ENCODE results near the gene CFAP46.

The CFAP46 gene

GRCh38 chr10:132861884-132862461 lies 80.4 kb downstream of the CFAP46 start:
- no peak for DNase-seq (ENCODE audit: low read depth)

- DNase-seq (ENCODE audit: low read depth) = no peak
Observed at GRCh38 chr10:132861116-132861691, 81.2 kb downstream of the CFAP46 start.

DNA sequence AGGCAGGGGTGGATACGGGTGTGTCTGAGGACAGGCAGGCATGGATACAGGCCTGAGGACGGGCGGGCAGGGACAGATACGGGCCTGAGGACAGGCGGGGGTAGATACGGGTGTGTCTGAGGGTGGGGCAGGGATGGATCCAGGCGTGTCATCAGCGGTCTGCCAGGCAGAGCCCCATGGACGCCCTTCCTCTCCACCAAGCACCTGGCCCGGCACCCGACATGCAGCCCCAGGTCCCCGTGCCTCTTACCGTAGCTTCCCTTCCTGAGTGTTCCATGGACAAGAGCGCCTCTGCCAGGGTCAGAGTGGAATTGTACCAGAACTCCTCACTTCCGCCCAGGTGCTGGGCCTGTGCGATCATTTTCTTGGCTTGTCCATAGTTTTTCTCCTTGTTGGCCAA lies 81.8 kb downstream of the CFAP46 start:
- no peak for DNase-seq (ENCODE audit: low read depth)

DNA sequence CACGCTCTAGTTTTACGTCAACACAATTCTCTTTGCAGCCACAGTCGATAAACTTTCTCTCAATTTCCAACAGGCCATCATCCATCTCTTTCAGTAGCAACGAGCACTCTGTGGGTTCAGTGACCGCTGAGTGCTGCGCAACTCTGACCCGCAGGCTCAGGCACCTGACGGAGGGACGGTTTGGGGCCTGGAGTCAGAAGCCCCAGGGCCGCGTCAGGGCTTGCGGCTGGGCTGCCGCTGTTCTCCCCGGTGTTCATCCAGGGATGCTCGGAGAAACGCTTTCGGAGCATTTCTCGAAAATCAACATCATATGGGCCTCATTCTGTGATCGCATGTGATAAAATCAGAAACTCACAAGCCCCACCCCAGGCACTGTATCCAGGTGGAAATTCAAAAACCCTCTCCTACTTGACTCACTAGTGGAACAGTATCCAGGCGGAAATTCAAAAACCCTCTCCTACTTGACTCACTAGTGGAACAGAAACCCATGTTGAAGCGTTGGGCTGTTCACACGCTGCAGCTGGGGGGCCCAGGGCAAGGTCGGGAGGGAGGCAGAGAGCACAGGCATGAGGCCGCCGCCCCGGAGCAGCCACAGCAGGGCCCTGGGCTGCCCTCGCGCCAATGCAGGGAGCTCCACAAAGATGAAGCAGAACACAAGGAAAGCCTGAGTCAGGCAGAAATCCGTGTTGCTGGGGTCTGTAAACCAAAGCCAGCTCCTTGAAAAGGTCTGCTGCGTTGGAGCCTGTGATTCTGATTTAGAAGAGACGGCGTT lies 83.1 kb downstream of the CFAP46 start:
- no peak for DNase-seq (ENCODE audit: low read depth)

DNA sequence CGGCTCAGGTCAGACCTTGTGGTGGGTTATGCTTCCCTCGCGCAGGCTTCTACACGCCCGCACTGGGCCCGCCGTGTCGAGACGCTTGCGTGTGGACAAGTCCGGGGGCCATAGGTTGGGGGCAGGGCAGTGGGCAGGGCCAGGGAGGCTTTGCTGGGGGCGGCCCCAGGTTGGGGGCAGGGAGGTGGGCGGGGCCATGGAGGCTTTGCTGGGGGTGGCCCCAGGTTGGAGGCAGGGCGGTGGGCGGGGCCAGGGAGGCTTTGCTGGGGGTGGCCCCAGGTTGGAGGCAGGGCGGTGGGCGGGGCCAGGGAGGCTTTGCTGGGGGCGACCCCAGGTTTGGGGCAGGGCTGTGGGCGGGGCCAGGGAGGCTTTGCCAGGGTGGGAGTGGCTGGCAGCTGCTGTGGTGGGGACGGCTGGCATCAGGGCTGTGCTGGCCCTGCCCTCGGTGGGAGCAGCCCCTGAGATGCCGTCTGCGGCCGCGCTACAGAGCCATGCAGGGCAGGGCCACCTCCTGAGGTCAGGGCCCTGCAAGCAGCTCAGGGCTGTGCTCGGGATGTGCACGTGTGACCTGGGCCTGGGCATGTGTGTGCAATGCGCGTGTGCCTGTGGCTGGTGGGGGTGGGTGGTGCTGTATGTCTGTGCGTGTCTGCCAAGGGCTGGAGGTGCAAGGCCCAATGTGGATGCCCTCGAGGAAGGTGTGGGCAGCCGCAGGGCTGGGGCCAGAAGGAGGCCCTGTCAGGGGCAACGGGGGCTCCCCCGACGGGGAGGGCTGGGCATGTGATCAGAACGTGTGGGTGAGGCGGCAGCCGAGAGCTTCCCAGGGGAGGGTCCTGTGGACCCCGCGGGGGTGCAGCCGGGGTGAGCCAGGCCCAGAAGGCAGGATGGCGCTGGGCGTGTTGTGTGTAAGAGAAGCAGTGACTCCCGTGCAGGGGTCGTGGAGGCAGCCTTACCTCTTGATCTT lies 84.0 kb downstream of the CFAP46 start:
- DNase-seq (ENCODE audit: low read depth) = no peak

GRCh38 chr10:132856869-132857524 lies 85.4 kb downstream of the CFAP46 start:
- no peak for DNase-seq (ENCODE audit: low read depth)

DNA sequence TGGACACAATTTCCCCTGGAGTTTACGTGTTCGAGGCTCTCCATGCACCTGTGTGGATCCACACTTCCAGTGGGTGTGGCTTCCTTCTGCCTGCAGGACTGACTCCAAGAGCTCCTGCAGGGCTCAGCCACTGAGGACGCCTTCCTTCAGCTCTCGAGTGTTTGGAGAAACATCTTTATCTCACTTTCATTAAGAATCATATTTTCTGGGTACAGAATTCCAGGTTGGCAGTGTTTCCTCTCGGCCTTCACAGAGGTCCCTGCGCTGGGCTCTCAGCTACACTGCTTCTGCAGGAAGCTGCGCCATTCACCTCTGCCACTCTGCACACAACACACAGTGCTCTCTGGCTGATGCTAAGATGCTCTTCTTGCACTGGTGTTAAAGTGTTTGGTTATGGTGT lies 86.5 kb downstream of the CFAP46 start:
- DNase-seq (ENCODE audit: low read depth) = no peak

GRCh38 chr10:132851451-132851850 lies 90.9 kb downstream of the CFAP46 start:
- DNase-seq (ENCODE audit: low read depth) = no peak

DNA sequence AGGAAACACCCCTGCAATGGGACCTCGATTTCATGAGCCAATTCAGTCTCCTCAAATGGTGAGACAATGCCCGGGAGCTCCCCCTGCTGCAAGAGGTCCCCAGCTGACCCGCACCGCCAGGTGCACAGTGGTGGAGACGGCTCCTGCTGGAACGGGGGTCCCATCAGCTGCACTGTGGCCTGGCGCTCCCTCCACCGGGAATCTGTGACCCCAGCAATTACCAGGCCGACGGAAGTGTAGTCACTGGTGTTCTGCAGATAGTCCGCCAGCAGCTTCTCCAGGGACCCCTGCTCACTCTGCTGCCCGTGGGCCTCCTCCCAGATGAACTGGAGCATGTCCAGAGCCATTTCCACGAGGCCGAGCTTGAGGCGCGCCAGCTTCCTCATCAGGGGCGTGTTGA lies 91.5 kb downstream of the CFAP46 start:
- DNase-seq (ENCODE audit: low read depth) = no peak

DNA sequence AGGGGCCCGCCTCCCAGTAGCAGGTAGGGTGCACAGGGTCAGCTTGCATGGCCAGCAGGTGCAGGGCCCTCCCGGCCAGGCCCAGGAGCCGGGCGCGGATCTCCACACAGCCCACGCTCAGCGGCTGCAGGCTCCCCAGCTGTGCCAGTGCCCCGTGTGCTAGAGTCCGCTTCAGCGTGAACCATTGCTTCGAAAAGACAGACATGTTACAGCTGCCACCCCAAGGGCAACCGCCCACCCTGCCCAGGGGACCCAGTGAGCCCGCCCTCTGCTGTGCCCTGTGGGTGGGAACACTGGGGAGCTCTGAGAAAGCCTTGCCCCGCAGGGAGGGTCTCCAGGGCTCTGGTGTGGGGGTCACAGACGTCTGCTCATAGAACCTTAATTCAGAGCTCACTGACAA lies 92.1 kb downstream of the CFAP46 start:
- DNase-seq (ENCODE audit: low read depth) = no peak

DNA sequence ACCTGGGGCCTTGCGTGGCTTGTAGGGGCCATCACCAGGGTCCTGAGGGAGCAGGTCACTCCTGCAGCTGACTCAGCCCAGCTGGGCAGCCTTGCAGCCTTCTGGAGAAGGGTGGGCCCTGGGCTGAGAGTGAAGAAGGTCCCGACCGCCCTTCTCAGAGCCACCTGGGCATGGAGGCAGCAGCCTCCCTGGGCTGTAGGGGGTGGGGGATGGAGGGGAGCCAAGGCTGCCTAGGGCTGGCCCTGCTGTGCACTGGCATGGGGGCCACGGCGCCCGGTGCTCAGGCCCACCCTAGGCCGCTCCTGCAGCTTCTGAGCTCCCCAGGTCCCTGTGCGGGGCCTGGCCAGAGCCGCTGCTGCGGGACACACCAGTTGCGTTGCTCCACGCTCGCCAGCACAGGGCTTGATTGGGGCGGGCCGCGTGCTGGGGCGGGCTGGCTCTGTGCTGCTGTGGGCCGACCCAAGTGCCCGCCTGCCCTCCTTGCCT lies 92.8 kb downstream of the CFAP46 start:
- DNase-seq (ENCODE audit: low read depth) = no peak

DNA sequence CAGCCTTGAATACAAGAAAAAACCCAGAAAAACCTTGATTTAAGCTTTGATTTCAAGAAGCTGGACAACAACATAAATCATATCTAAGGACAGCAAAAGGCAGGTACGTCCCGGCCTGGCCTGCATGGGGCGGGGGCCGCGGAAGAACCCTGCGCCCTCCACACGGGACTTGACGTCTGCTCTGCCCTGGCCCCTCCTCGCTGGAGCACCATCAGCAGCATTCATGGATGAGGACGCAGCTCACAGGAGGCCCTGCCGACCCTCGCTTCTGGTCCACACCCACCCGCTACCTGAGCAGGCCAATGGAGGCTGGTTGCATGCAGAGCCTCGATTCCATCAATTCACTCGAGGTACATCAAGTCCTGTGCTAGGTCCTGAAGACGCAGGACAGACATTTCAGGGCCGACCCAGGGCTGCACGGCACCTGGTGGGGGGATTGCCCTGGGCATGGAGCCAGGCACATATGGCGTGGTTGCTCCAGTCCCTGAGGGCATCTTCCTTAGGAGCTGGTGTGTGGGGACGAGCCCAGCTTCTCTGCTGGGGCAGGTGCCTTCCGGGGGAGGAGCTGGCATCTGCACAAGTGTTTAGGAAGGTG lies 93.3 kb downstream of the CFAP46 start:
- no peak for DNase-seq (ENCODE audit: low read depth)

DNA sequence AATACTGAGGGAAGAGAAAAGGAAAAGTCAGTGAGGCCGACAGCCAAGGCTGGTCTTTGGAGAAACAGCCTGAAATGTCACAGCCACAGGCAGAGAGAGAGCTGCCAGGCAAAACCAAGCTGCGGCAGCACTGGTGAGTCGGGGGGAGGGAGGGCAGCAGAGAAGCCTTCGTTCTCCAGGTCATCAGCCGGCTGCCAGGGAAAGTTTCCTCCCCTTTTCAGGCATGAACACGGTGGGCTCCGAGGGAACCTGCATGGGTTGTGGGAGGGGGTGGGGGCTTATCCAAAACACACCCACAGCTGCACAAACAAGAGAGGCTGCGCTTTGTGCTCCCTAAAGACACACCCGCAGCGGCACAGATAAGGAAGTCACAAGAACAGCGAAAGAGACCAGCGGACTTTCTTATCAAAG lies 94.1 kb downstream of the CFAP46 start:
- no peak for DNase-seq (ENCODE audit: low read depth)

DNA sequence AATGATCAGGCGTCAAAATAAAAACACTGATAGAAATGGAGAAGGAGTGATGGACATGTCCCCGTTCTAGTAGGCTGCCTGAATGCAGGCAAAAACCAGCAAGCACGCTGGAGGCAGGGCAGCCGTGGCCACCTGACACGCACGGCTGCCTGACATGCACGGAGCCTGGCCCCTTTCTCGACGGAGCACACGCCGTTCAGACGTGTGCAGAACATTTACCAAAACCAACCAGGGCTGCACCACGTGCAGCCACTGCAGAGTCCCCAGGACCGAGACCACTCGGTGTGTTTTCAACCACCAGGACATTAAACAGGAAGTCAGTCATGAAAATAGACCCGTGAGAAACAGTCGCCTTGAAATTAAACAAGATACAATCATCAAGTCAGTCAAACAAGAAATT lies 94.5 kb downstream of the CFAP46 start:
- no peak for DNase-seq (ENCODE audit: low read depth)

- DNase-seq (ENCODE audit: low read depth) = no peak
Observed at GRCh38 chr10:132847416-132847777, 95.0 kb downstream of the CFAP46 start.

DNA sequence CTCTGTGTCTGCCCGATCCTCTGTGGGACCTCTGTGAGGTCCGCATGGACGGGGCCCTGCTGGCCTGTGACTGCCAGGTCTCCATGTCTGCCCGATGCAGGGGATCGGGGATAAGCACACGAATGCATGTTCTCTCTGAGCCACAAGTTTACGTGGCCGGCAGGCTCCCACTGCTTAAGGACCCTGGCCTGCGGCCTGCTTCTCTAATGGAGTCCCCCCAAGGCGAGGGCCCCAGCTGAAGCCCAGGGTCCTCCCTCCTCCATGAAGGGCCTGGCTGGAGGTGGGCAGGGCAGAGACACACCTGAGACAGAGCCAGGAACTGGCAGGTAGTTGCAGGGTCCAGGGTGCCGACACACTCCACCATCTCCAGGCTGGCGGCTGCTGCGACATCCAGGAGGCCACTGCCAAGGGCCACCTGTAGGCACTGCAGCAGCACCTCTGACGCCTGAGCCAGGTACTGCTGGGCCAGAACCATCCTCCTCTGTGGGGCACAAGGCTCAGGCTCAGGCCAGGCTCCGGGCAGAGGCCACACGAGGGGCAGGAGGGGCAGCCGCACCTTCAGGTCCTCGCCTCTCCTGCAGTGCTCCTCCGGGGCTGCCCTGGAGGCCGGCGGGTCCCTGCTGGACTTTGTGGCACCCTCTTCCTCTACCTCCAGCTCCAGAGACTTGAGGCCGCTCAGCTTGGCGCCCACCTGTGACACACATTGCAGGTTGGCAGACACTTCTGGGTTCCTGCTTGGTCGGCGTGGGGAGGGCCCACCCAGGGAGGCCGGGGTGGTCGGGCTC lies 95.5 kb downstream of the CFAP46 start:
- DNase-seq (ENCODE audit: low read depth) = no peak

DNA sequence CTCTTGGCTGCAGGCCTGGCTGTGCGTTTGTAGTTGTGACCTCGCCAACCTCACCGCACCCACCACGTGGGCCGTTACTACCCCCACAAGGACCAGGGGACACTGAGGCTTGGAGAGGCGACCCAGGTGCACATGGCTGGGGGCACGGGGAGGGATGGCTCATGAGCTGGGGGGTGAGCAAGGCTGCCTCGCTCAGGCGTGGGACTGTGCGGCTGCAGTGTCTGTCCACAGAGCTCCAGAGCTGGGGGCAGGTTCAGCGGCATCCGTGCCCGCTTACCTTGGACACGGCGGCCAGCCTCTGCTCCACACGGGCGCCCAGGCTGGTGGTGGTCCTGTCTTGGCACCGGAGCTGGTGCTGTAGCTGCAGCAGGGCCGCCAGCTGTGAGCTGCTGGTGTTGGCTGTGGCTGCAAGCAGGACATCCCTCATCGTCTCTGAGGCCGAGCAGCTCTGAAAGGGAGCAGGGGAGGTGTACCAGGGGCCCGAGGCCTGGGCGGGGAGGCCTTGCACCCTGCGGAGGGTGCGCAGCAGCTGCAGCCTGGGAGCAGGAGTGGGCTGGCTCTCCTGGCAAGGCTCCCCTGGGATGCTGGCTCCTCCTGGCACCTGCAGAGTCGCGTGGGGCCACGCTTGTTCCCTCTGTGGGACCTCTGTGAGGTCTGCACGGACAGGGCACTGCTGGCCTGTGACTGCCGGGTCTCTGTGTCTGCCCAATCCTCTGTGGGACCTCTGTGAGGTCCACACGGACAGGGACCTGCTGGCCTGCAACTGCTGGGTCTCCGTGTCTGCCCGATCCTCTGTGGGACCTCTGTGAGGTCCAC lies 96.4 kb downstream of the CFAP46 start:
- DNase-seq (ENCODE audit: low read depth) = no peak

GRCh38 chr10:132845041-132845551 lies 97.3 kb downstream of the CFAP46 start:
- no peak for DNase-seq (ENCODE audit: low read depth)

- no peak for DNase-seq (ENCODE audit: low read depth)
Observed at GRCh38 chr10:132844069-132844809, 98.1 kb downstream of the CFAP46 start.
